C1 segment of cervical spinal cord (tissue), 14 donors: ENCODE results near the gene LDHAL6B.

Source experiments
- DNase-seq, 14 donors: peaks; one replicate each; lab custom pipeline; 2025; lab: John Stamatoyannopoulos, UW

The LDHAL6B gene

DNA sequence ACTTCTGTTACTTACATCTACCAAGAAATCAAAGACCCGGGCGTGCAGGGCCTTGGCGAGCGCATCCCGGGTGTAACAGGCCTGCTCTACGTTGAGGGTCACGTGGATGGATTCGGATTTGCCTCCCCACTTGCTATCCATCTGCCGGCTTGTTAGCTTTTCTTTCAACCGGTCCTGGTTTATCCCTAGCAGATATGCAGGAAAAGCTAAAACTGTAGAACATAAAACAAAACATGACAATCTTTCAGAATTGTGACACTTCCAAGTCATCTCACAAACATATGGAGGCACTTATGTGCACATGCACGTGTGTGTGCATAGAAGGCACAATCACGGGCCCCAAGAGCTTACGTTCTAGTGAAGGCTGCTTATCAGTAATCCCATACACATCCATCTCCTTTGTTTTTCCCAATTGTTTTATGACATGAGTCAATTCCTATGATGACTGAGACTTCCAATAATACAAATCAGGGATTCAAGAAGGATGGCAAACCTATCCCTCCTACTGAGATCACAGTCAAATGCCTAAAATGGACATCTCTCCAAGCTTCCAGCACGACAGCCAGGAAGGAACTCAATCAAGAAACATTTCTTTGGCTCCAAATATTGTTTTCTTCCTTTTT, 11.3 kb downstream of the LDHAL6B start:
- DNase-seq: no peak

DNA sequence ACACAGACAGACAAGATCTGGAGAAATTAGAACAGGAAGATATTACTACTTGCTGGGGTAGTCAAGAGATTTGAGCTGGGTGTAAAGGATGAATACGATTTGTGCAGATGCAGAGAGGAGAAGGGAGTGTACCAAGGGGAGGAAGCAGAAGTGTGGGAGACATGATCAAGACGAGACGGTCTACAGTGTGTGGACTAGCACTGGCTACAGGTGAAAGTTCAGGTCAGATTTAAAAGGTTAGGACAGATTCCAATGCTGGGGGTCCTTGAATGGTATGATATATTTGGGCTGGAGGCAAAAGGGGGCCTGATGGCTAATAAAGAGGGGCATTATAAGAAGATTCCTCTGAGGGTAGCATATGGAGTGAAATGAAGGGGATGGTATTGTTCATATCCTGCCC, 12.1 kb downstream of the LDHAL6B start:
- DNase-seq: no peak

DNA sequence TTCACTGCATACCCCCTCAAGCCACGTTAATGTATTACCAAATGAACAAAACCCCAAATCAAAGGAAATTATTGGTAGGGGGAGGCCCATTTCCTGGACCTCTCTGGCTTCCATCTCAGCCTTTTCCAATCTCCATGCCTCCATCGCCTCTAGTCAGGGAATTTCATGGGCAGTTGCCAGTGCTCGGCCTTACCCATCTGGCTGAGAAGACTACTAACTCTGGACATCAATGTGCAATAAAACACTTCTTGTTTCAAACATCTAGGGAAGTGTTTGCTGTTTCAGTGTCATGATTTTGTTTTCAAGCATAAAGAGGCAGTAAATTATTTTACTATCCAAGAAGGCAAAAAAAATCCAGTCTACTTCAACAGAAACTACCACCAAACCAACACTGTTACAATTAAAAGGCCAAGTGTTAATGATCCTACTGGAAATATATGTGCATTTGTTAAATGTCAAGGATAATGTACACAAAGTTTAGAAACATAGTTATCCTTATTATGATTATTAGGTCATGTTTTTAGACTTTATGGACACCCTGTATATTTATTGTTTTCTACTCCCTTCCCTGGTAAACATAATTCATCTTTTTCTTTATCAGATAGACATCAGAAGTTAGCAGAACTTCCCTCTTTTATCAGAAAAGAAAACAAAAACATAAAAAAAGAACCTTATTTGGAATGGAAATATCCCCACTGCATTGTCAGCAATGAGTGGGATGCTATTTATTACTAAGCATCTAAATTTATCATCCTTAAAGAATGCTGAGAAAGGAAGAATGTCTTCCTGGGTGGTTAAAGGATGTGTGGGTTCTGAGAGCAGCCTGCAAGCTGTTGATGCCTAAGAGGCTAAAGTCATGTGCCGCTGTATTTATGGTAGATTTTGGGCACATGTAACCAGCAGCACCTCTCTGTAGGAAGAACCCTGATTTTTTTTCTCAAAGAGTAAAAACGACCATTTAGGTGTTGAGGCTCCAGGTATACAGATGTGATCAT, 15.2 kb downstream of the LDHAL6B start:
- no peak for DNase-seq

DNA sequence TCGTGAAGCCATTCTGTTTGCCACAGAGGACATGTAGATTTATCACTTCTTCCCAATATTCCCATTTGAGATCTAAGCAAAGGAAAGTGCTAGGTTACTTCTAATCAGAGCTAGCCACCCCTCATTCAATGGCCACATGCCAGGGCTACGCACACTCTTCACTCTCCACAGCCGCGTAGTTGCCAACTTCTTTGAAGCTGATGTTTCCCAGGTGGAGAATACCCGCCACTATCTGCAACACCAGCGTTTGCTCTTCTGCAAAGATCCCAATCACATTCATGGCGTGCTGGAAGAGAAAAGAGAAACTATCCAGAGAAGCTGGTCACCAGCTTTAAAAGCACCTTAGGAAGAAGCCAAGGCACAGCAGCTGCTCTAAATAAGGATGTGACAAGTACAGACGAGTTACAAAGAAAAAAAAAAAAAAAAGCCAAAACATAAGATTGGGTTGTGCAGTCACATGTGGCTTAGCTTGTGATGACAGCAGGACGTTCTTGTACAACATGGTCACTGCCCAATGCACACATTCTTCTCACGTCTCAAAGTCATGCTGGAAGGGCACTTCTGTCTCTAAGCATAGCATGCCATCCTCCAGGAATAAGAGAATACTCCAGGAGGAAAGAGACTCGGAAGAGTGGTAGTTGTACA, 16.4 kb downstream of the LDHAL6B start:
- DNase-seq: no peak

DNA sequence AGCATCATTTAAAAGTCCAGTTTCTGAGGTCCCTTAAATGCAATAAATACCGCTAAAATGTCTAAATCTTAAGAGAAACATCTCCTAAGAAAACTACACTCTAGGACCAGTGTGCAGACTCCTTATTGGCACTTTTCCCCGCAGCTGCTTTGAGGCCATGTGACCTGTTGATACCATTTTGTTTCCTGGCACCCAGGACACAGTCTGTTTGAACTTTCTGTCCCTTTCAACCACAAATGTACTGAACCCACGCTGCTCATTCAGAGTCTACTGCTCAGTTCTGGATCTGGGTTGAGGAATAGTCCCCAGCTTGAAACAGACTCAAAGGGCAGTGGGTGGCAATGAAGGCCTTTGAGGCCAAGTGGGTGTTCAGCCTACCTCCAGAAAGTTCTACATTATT, 17.1 kb downstream of the LDHAL6B start:
- no peak for DNase-seq

DNA sequence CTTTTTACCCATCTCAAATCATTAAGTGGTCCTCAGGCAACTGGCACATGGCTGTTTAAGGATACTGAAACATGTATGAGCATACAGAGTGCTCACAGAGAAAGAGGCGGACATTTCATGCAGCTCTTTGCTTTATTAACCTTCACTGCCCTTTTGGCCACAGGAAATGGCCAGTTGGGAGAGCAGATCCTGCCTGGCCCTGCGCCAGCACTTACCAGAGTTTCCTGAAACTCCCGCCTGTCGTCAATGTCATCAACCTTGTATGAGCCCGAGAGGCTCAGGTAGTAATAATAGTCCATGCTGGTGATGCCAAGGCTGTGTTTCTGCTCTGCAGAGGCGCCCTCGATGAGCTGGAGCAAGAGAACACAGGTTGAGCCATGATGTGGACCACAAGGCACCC, 17.8 kb downstream of the LDHAL6B start:
- no peak for DNase-seq

DNA sequence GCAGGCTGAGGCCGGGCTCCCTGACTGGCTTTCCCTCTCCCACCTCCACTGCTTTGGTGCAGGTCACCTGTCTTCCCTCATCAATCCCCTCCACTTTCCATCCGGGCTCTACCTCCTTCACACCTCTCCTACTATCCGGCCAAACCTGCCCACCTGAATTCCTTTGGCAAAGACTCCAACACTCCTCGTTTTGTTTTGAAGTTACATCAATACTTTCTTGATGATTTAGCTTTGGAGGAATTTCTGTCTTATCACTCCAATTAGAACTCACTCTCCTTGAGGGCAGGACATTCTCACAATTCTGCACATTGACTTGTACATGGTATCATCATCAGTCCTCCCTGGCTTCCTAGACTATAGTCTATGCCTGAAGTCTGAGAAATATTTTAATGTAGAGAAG, 20.4 kb downstream of the LDHAL6B start:
- DNase-seq: no peak

DNA sequence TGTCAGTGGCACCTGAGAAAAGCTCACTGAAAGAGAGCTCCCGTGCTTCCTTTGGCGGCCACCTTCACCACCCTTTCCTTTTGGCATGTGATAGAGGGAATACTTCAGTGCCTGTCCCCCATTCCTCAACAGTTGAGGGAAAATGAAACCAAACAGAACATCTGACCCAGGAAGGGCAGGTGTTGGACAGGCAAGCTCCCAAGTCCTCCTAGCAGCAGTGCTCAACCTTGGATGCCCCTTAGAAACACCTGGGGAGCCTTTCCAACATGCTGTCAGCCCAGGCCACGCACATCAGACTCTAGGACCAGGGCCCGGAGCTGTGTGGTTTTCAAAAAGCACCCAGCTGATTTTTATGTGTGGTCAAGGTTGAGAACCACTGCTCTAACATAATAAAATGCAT, 22.4 kb downstream of the LDHAL6B start:
- DNase-seq: no peak

DNA sequence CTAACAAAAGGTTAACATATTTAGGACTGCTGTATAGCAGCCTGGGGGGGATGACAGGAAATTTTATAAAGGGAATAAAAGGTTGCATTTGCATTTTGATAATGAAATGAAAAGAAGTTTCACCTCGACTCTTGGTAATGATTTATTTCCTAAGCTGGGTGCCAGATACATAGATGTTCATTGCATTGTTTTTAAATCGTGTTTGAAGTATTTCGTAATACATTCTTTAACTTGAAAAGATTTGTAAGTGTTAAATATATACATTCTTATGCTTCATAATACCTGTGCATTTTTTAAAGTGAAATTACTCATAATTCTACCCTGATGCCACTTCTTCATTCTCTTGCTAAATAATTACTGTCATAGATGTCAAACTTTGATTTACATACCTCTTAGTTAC, 22.8 kb downstream of the LDHAL6B start:
- no peak for DNase-seq

DNA sequence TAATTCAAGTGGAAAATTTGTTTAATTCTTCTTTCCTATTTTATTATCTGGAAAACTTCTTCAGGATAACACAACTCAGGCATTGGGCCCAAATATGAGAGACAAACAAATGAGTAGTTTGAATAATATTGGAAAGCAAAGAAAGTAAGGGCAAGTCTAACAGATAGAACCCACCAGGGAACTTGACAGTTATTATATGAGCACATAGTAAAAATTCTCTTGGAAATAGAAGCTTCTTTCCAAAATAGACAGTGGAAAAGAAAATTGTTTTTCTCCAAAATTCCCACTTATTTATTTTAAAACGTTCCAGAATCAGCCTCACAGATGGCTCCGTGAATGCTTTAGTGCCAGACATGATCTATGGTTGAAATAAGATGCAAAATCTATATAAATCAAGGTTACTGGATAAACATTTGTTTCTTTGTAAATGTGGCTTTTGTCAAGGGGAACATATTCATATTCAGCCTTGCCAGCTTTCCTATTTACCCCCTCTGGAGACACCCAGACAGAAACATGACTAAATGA, 23.9 kb downstream of the LDHAL6B start:
- no peak for DNase-seq

DNA sequence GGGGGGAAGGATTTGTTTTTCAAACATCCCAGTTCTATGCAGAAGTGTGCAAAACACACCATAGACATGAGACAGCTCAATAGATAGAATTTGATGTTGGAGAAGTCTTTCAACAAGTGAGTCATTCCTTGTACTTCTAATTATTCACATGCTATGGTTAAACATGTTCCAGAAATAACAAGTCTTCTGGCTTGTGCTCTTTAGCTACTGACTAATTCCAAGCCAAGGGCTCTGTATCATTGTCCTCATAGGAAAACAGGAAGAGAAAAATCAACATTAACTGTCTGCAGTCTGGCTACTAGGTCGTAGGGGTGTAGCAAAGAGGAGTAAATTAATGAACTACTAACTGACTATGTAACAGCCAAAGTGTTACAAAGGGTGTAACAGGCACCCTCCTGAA, 25.8 kb downstream of the LDHAL6B start:
- DNase-seq: no peak

DNA sequence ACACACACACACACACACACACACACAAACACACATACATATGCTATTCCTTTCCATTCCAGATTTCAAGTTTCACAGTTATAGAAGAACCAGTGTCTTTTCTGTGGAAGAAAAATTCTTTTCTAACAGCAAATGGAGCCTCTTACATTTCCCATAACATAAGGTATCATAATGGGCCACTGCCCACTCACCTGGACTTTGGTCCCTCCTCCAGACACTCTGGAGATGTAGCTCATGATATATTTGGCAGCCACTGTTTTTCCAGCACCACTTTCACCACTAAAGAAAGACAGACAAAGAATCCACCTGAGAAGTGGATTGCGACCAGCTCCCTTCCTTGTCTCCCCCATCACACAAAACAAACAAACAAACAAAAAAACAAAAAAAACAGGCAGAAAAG, 29.8 kb downstream of the LDHAL6B start:
- no peak for DNase-seq

DNA sequence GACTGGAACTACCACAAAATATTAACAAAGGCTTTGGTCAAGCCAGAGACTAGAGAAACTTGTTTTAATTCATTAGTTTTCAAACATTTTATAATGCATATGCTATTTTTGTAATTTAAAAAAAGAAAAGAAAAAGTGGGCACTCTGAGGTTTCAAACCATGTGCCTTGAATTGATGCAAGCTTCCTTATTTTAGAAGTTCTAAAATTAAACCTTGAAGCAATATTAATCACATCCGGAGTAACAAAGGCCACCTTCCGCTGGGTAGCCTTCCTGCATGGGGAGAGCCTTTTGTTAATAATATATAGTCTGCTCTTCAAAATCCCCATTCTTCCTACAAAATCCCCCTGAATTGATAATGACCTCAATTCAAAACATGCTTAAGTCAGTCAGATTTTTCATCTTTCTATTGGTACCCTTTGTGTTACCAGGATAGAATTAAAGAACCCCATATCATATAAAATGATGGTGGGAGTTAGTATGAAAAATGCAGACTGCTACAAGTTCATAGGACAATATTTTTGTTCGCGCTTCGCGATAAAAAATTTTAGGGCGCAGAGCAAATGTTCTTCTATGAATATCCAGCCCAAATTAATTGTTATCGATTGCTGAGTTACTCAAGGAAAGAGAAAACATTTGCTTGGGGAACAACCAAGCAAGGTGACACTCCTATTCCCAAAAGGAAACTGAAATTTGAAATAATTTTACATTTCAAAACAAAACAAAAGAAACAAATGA, 30.6 kb downstream of the LDHAL6B start:
- DNase-seq: no peak

DNA sequence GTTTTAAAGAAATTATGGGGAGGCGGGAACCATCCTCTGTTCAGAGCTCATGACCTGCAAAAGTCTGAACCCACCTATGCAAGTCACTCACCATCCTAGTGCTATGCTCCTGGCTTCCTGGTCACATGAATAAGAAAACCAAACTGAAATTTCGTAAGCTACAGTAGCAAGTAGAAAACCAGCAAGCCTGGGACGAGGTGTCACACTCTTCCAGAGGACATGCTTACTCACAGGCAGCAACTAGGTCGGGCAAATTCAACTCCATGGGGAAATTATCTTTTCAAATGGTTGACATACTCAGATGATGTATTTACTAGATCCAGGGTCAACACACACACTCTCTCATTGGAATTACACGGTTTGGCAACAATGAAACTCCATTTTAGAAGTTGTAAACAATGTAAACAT, 31.3 kb downstream of the LDHAL6B start:
- no peak for DNase-seq

DNA sequence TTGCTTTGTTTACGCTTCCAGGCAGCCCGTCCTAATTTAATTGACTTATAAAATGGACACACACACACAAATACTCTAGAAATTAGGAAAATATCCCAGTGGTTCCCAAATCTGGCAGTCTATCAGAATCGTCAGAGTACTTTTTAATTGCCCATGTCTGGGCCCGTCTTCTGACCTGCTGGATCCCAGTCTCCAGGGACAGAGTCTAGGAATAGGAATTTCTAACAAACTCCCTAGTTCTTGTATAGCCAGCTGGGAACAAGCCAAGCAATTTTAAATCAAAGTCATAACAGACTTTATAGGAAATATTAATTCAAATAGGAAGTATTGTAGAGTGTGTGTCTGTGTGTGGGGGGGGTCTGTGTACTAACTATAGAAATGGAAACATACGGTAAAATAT, 33.4 kb downstream of the LDHAL6B start:
- DNase-seq: no peak

DNA sequence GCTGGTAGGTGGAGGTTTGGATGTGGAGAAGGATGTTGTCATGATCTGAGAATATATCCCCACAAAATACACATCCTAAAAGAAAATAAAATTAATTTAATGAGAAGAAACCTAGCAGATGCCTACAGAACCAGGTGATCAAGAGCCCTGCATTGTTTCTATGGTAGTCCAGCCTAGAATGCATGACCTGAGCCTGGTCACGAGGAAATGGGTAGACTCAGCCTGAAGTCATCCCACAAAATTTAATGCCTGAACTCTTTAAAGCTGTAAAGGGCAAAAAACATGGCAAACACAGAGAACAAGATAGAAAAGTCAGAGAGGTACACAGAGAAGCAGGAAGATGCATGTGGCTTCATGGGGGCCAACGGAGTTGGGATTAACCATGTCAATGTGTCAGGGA, 36.0 kb downstream of the LDHAL6B start:
- DNase-seq: no peak

DNA sequence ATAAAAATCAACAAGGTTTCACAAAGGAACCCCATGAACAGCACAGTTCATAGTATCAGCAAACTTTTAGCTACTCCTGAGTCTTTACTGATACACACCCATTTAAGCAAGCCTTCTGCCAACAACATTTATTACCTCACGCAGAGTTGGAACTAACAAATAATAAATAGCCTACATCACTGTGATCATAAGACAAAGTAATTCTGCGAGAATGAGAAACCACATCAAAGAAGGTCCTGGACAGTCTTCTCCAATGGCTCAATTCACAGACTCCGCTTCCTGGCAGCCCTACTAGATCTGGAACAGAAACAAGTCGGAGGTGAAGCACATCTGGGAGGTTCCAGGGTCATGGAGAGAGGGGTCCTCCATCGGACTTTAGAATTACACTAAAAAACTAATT, 37.0 kb downstream of the LDHAL6B start:
- no peak for DNase-seq

DNA sequence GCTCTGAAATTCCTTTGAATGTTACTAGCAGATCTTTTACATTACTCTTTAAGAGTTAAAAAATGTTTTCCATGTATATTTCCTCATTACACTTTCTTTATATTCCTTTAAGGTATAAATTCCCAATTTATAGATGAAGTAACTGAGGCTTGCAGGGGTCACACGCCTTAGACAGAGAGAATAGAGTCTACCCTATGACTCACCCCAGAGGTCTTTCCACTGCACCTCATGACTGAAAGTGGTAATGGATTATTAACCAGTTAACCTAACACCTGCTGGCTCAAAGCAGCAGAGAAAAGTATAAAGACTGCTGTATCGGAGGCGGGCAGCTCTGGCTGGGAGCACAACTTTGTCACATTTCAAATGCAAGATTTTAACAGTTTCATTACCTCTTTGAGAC, 37.7 kb downstream of the LDHAL6B start:
- DNase-seq: no peak

DNA sequence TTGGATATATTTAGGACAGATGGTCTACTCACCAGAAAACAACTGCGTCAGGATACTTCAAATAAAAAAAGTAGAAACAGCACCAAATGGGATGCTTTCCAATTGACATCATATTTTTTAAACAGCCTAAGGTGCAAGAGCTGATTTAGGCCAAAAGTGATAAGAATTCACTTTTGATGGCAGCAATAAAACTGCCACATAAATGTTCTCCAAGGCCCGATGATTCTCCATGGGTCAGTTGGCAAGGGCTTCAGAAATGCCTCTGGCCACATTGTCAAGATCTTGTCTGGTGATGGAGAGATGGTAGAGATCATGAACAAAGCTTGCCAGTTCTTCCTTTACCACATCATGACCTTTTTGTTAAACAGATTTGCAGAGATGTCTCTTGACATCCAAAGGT, 38.9 kb downstream of the LDHAL6B start:
- no peak for DNase-seq

DNA sequence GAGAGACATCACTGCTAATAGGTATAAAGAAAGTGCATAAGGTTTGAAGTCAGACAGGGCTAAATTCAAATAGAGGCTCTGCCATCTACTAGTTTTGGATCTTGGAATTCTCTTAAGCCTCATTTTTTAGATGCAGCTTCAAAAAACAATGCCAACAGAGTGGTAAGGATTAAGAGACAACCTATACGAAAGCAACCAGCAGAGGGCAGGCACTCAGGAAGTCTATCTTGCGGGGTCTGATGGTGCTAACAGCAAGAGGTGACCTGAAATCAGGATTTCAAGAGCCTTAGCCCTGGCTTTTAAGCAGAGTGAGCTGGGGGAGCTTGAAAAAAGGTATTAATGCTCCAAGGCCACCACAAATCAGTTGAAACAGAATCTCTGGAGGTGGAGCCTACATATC, 40.7 kb downstream of the LDHAL6B start:
- DNase-seq: peak in 5 of 14 donors; percentile 15 to 51 (median 28)

DNA sequence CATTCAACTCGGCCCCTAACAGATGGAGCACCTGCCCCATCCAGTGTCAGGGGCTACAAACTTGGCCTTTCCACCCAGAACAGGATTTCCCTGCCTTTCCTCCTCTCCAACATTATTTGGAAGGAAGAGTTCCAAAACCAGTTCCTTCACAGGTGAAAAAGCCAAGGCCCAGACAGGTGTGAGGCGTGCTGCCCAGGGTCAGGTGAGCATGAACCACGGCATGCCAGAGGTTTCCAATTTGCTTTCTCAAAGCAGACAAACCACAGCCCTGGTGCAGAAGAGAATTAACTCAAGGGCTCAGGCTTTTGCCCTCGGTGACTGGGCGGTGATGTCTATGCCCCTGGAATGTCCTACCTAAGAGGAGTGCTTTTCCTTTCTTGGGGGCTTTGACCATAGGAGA, 43.2 kb downstream of the LDHAL6B start:
- no peak for DNase-seq

DNA sequence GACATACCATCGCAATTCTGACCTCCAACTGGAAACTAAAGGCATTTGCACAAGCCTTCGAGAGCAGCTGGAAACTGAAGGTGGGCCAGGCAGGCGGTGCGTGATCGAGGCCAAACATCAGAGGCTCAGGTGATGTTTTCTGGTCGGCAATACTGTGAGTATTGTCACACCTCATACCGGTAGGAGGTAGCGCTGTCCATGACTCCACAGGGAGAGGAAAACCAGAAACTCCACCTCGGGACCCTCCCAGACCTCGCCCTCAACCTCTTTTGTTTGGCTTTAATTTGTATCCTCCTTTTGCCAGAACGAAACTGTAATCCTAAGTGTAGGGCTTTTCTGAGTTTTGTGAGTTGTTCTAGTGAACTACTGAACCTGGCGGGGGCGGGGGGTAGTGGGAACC, 43.6 kb downstream of the LDHAL6B start:
- DNase-seq: no peak
